Progenitor cell of endocrine pancreas (in vitro differentiated cells): ENCODE data around the gene MGAT5B. TPM values are rescaled to one million over a fixed set of nuclear protein-coding genes. Genes with fewer than 3 reads are reported as not detected.
A peak's percentile ranks its signal among the peaks of the same experiment; 100 is the strongest.

Experiments used
- DNase-seq: peaks from one replicate; pipeline ENCODE4 v3.0.0; 2021; ENCODE audit warnings: low spot score; ENCODE audit not compliant: unreplicated experiment
- H3K27ac Mint-ChIP-seq: 2 replicates; pipeline ENCODE4 v1.8.0; 2021; ENCODE audit warnings: mild to moderate bottlenecking, moderate library complexity, mixed read lengths
- H3K27me3 Mint-ChIP-seq: 2 replicates; pipeline ENCODE4 v1.8.0; 2021; ENCODE audit warnings: mixed read lengths
- H3K36me3 Mint-ChIP-seq: 2 replicates; pipeline ENCODE4 v1.8.0; 2022; ENCODE audit warnings: mixed read lengths; ENCODE audit not compliant: insufficient read depth
- H3K4me1 Mint-ChIP-seq: 2 replicates; pipeline ENCODE4 v1.8.0; 2021; ENCODE audit warnings: low read depth, mixed read lengths
- H3K4me3 Mint-ChIP-seq: 2 replicates; pipeline ENCODE4 v1.8.0; 2021; ENCODE audit warnings: low read depth, mild to moderate bottlenecking, moderate library complexity, mixed read lengths
- H3K9me3 Mint-ChIP-seq: 2 replicates; pipeline ENCODE4 v1.8.0; 2021; ENCODE audit warnings: low read depth, mixed read lengths
- total RNA-seq: library from RNA; stranded (reverse); gene quantifications from 2 replicates; pipeline ENCODE4 v1.2.1, GENCODE V29; 2021
- TF ChIP-seq, protein P1 (sequence below): fragments of 200-600 bp; sonication (generic); IDR thresholded peaks from one replicate; pipeline ENCODE4 v1.5.0; 2021; ENCODE audit warnings: antibody characterized with exemption, mild to moderate bottlenecking; ENCODE audit not compliant: unreplicated experiment

MGAT5B gene
- total RNA-seq, 1 donor from 2014 or later = 2.8 TPM

DNA sequence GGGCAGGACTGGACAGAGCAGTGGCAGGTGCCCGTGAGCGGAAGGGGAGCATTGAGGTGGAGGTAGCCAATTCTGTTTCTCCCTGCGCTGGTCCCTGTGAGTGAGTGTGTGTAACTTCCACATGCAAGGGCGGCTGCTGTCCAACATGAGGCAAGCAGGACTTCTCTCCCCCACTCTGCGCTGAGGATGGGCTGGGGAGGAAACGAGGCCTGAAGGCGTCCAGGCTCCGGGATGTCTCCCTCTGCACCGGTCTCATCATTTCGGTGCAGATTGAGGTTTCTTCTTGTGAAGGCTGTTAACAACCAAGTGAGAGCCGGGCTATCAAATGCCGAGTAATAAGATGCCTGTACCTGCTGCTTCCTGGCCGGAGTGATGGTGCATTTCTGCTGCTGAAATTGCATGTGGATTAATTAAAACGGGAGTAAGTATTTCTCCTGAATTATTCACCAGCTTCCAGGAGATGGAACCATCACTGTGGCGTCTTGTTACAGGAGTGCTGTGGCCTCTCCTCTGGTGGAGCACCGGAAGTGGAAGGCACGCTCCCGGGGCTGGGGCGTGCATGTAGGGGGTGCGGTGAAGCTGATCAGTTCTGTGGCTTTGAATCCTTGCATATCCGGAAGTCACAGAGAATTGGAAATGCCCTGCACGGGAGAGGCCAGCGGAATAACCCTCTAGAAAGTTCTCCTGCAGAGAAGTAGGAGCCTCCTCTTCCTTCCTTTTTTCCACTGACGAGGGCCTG lies 41.7 kb upstream of the MGAT5B start:
- DNase-seq = no peak
- H3K4me3 Mint-ChIP-seq = no peak overlapping the region
- H3K27ac Mint-ChIP-seq = peak overlapping the region; percentile 45
- peaks cover 19% of the 10 kb centered on the region for H3K27me3 Mint-ChIP-seq
- H3K4me1 Mint-ChIP-seq = no peaks in the 10 kb centered on the region
- TF ChIP-seq, protein P1, sequence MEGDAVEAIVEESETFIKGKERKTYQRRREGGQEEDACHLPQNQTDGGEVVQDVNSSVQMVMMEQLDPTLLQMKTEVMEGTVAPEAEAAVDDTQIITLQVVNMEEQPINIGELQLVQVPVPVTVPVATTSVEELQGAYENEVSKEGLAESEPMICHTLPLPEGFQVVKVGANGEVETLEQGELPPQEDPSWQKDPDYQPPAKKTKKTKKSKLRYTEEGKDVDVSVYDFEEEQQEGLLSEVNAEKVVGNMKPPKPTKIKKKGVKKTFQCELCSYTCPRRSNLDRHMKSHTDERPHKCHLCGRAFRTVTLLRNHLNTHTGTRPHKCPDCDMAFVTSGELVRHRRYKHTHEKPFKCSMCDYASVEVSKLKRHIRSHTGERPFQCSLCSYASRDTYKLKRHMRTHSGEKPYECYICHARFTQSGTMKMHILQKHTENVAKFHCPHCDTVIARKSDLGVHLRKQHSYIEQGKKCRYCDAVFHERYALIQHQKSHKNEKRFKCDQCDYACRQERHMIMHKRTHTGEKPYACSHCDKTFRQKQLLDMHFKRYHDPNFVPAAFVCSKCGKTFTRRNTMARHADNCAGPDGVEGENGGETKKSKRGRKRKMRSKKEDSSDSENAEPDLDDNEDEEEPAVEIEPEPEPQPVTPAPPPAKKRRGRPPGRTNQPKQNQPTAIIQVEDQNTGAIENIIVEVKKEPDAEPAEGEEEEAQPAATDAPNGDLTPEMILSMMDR = no peak
- no peaks in the 10 kb centered on the region for H3K36me3 Mint-ChIP-seq
- no peaks in the 10 kb centered on the region for H3K9me3 Mint-ChIP-seq

DNA sequence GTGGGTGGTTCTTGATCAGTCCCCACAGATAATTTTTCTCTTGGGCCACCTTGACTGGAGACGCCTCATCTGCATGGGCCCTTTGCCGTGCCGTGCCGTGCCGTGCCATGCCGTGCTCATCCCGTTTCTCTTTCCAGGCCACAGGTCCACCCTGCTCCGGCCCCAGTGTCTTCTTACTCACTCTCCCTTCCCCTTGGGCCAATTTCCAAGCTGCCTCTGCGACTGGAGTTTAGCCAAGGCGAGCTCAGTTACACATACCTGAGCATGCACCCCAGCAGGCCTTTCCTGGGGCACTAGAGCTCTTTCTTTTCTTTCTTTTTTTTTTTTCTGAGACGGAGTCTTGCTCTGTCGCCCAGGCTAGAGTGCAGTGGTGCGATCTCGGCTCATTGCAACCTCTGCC lies 40.5 kb upstream of the MGAT5B start:
- TF ChIP-seq, protein P1 = no peak
- no peaks in the 10 kb centered on the region for H3K9me3 Mint-ChIP-seq
- peaks cover 19% of the 10 kb centered on the region for H3K27me3 Mint-ChIP-seq
- no peak overlapping the region for H3K4me3 Mint-ChIP-seq
- DNase-seq = no peak
- peak overlapping the region; percentile 5 for H3K27ac Mint-ChIP-seq
- H3K4me1 Mint-ChIP-seq = no peaks in the 10 kb centered on the region
- no peaks in the 10 kb centered on the region for H3K36me3 Mint-ChIP-seq

DNA sequence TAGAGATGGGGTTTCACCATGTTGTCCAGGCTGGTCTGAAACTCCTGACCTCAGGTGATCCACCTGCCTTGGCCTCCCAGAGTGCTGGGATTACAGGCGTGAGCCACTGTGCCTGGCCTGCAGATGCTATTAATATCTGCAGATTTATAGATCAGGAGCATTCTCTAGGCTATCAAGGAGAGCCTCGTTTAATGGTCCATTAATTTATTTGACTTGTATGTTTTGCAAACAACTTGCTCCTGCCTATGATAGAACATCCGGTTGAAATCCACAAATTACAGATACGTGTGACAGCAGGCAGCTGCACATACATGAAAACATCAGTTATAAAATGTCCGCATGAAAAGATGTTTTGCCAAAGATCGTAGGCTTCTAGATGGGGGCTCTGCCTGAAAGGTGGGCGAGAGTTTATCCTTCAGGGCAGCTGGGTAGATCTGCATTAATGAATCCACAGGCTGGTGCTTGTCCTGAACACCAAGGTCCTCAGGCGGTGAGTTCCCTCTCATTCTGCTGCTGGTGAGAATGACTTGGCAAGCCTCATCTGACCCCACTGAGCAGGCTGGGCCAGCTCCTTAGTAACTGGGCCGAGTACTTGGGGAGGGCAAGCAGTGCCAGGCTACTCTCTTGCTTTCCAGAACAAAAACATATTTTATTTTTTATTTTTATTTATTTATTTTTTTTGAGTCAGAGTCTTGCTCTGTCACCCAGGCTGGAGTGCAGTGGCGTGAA lies 37.1 kb upstream of the MGAT5B start:
- H3K4me1 Mint-ChIP-seq = no peaks in the 10 kb centered on the region
- no peaks in the 10 kb centered on the region for H3K36me3 Mint-ChIP-seq
- no peak for DNase-seq
- H3K27ac Mint-ChIP-seq = no peak overlapping the region
- H3K9me3 Mint-ChIP-seq = no peaks in the 10 kb centered on the region
- peaks cover 27% of the 10 kb centered on the region for H3K27me3 Mint-ChIP-seq
- TF ChIP-seq, protein P1 = no peak
- no peak overlapping the region for H3K4me3 Mint-ChIP-seq

DNA sequence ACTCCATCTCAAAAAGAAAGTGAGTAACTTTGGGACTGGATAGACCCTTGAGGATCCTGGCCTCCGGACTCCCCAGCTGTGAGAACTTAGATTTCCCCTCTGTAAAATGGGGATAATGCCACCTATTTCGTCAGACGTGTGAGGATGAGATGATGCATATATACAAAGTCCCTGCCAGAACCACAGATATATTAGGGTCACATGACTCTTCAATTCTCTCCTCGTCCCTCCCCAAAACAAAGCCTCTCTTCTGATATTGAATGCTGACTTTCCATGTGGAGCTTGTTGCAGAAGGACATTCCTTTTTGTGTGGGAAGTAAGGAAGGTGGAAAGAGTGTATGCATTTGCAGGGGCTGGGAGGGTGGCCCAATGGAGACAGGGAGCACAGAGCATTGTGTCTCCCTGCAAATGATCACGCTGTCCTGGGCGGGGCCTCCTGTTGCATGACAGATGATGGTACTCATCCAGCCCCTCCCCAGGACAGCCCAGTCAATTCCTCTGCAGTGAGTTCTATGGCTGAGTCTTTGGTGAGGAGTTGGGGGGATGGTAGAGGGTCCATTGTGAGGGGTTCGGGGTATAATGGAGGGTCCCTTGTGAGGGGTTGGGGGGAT lies 35.1 kb upstream of the MGAT5B start:
- Mint-ChIP-seq H3K4me1 (no peaks in the 10 kb centered on the region), H3K27me3 (peaks cover 24% of the 10 kb centered on the region), H3K9me3 (no peaks in the 10 kb centered on the region), H3K4me3 (no peak overlapping the region), H3K27ac (no peak overlapping the region), H3K36me3 (no peaks in the 10 kb centered on the region)
- DNase-seq = no peak
- TF ChIP-seq, protein P1 = no peak

DNA sequence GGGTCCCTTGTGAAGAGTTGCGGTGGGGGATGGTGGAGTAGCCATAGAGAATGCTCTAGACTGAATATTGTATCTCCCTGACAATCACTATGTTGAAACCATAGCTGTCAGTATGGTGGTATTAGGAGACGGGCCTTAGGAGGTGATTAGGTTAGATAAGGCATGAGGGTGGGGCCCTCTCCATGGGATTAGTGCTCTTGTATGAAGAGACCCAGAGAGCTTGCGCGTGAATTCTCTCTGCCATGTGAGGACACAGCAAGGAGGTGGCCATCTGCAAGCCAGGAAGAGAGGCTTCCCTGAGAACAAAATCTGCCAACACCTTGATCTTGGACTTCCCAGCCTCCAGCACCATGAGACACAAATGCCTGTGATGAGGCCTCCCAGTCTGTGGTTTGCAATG lies 34.5 kb upstream of the MGAT5B start:
- no peaks in the 10 kb centered on the region for H3K4me1 Mint-ChIP-seq
- H3K27me3 Mint-ChIP-seq = peaks cover 26% of the 10 kb centered on the region
- H3K36me3 Mint-ChIP-seq = no peaks in the 10 kb centered on the region
- no peak overlapping the region for H3K27ac Mint-ChIP-seq
- TF ChIP-seq, protein P1 = no peak
- no peak overlapping the region for H3K4me3 Mint-ChIP-seq
- no peak for DNase-seq
- no peaks in the 10 kb centered on the region for H3K9me3 Mint-ChIP-seq
